ENCODE results near the gene EMD. TPM values are rescaled to one million over a fixed set of nuclear protein-coding genes. Genes with fewer than 3 reads are reported as not detected.

The EMD gene
- total and polyA plus RNA-seq, 2 donors (not counting 1 experiment from before 2014, with no cell fraction given) = 26.4 to 72.1 TPM

GRCh38 chrX:154360155-154360713 is 18.9 kb upstream of the EMD start:
- Histone ChIP-seq H3K36me3 (ENCODE audit: control insufficient read depth, insufficient read depth, low read length) (peaks cover 63% of the 10 kb centered on the region), H3K9me3 (ENCODE audit: control insufficient read depth, insufficient read depth, low read depth, low read length) (no peaks in the 10 kb centered on the region), H3K27ac (ENCODE audit: insufficient read depth, low read length) (no peak overlapping the region), H4K20me1 (ENCODE audit: control insufficient read depth, extremely low read depth, insufficient read depth, low read length) (no peaks in the 10 kb centered on the region), H3K79me2 (ENCODE audit: control insufficient read depth, insufficient read depth, low read length) (peaks cover 85% of the 10 kb centered on the region), H3K4me3 (replicated peaks in 1 of 4; ENCODE audit: control extremely low read depth in 1 of 4, insufficient read depth in 1 of 4, low read depth in 3 of 4, low read length in 4 of 4) (no peak overlapping the region), H3K4me1 (ENCODE audit: control insufficient read depth, extremely low read depth, insufficient read depth, low read length) (no peaks in the 10 kb centered on the region), H2AFZ (ENCODE audit: low read length) (no peak overlapping the region), H3K9ac (ENCODE audit: insufficient read depth, low read length) (no peak overlapping the region), H3K4me2 (ENCODE audit: extremely low read depth, insufficient read depth, low read length) (no peak overlapping the region), H3K27me3 (ENCODE audit: control insufficient read depth, insufficient read depth, low read length) (no peaks in the 10 kb centered on the region)
- DNase-seq (ENCODE audit: low read depth in 2 of 2) = no peak
- no peak for TF ChIP-seq EZH2 (IDR thresholded peaks at IDR 0.05; ENCODE audit: low read length, missing control alignments)

DNA sequence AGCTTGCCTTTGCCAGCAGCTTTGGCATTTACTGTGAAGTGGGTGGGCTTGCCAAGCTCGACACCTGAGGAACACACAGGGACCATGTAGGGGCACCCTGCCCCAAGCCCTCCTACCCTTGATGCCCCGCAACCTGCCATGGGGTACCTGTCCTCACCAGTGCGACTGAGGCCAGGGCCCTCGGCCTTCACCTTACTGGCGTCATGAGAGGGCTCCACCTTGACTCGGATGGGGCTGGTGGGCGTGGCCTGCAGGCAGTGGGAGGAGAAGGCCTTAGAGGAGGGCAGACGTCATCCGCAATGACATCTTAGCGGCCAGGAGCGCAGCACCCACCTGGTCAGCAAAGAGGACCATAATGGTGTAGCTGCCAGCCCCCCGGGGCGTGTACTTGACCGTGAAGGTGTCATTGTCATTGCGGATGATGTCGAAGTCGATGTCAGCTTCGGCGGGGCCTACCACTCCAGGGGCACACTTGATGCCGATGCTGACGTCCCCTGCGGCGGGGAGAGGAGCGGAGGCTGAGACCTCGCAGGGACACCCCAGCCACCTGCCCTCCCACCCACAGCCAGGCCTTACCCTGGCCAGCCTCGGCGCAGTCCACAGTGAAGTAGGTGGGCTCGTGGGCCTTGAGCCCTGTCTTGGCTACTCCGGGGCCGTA is 16.9 kb upstream of the EMD start:
- TF ChIP-seq, protein P1, sequence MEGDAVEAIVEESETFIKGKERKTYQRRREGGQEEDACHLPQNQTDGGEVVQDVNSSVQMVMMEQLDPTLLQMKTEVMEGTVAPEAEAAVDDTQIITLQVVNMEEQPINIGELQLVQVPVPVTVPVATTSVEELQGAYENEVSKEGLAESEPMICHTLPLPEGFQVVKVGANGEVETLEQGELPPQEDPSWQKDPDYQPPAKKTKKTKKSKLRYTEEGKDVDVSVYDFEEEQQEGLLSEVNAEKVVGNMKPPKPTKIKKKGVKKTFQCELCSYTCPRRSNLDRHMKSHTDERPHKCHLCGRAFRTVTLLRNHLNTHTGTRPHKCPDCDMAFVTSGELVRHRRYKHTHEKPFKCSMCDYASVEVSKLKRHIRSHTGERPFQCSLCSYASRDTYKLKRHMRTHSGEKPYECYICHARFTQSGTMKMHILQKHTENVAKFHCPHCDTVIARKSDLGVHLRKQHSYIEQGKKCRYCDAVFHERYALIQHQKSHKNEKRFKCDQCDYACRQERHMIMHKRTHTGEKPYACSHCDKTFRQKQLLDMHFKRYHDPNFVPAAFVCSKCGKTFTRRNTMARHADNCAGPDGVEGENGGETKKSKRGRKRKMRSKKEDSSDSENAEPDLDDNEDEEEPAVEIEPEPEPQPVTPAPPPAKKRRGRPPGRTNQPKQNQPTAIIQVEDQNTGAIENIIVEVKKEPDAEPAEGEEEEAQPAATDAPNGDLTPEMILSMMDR (conservative IDR thresholded peaks at IDR 0.05 in 1 of 2, IDR thresholded peaks at IDR 0.05 in 1 of 2; ENCODE audit: low read depth in 1 of 2, low read length in 2 of 2) = no peak
- no peak for TF ChIP-seq EZH2 (IDR thresholded peaks at IDR 0.05; ENCODE audit: low read length, missing control alignments)
- Histone ChIP-seq H3K4me1 (ENCODE audit: control insufficient read depth, extremely low read depth, insufficient read depth, low read length) (peaks cover 2% of the 10 kb centered on the region), H3K9me3 (ENCODE audit: control insufficient read depth, insufficient read depth, low read depth, low read length) (no peaks in the 10 kb centered on the region), H3K36me3 (ENCODE audit: control insufficient read depth, insufficient read depth, low read length) (peaks cover 61% of the 10 kb centered on the region), H3K79me2 (ENCODE audit: control insufficient read depth, insufficient read depth, low read length) (peaks cover 91% of the 10 kb centered on the region), H4K20me1 (ENCODE audit: control insufficient read depth, extremely low read depth, insufficient read depth, low read length) (no peaks in the 10 kb centered on the region), H3K4me2 (ENCODE audit: extremely low read depth, insufficient read depth, low read length) (no peak overlapping the region), H3K9ac (ENCODE audit: insufficient read depth, low read length) (no peak overlapping the region), H3K27ac (ENCODE audit: insufficient read depth, low read length) (no peak overlapping the region), H2AFZ (ENCODE audit: low read length) (no peak overlapping the region), H3K4me3 (replicated peaks in 1 of 4; ENCODE audit: control extremely low read depth in 1 of 4, insufficient read depth in 1 of 4, low read depth in 3 of 4, low read length in 4 of 4) (no peak overlapping the region), H3K27me3 (ENCODE audit: control insufficient read depth, insufficient read depth, low read length) (no peaks in the 10 kb centered on the region)
- no peak for DNase-seq (ENCODE audit: low read depth in 2 of 2)

DNA sequence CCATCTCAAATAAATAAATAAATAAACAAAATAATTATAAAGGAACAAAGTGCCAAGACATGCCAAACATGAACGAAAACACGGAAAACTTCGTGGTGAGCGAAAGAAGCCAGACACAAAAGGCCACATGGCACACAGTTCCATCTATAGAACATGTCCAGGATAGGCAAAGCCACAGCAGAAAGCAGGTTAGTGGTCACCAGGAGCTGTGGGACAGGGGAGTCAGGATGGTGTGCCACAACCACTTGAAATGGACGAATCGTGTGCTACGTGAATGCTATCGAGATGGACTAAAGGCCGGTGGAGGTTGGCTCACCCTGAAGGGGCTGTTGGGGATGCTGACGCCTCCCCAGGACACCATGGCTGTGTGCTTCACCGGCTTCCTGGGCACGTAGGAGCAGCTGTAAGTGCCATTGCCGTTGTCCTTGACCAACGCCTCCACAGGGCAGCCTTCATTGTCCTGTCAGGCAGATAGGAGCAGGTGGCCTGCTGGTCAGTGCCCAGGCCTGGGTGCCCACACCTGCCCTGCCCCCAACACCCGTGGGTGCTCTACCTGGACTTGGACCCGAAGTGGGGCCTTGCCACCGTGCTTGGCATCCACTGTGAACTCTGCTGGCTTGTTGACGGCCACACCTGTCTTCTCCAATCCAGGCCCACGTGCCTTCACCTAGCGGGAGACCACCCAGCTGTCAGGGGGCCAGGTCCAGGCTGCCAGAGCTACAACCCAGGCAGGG is 15.2 kb upstream of the EMD start:
- H3K36me3 ChIP-seq (ENCODE audit: control insufficient read depth, insufficient read depth, low read length) = peaks cover 57% of the 10 kb centered on the region
- TF ChIP-seq EZH2 (IDR thresholded peaks at IDR 0.05; ENCODE audit: low read length, missing control alignments) = no peak
- TF ChIP-seq, protein P1 (conservative IDR thresholded peaks at IDR 0.05 in 1 of 2, IDR thresholded peaks at IDR 0.05 in 1 of 2; ENCODE audit: low read depth in 1 of 2, low read length in 2 of 2) = no peak
- no peak overlapping the region for H3K4me3 ChIP-seq (replicated peaks in 1 of 4; ENCODE audit: control extremely low read depth in 1 of 4, insufficient read depth in 1 of 4, low read depth in 3 of 4, low read length in 4 of 4)
- no peak overlapping the region for H3K27ac ChIP-seq (ENCODE audit: insufficient read depth, low read length)
- no peaks in the 10 kb centered on the region for H3K27me3 ChIP-seq (ENCODE audit: control insufficient read depth, insufficient read depth, low read length)
- H3K9me3 ChIP-seq (ENCODE audit: control insufficient read depth, insufficient read depth, low read depth, low read length) = no peaks in the 10 kb centered on the region
- H3K4me1 ChIP-seq (ENCODE audit: control insufficient read depth, extremely low read depth, insufficient read depth, low read length) = peaks cover 6% of the 10 kb centered on the region
- no peak for DNase-seq (ENCODE audit: low read depth in 2 of 2)
- H4K20me1 ChIP-seq (ENCODE audit: control insufficient read depth, extremely low read depth, insufficient read depth, low read length) = no peaks in the 10 kb centered on the region
- no peak overlapping the region for H3K4me2 ChIP-seq (ENCODE audit: extremely low read depth, insufficient read depth, low read length)
- peaks cover 92% of the 10 kb centered on the region for H3K79me2 ChIP-seq (ENCODE audit: control insufficient read depth, insufficient read depth, low read length)
- H2AFZ ChIP-seq (ENCODE audit: low read length) = no peak overlapping the region
- H3K9ac ChIP-seq (ENCODE audit: insufficient read depth, low read length) = no peak overlapping the region

Data from fibroblast of lung (primary cell).